ENCODE results near the gene HACL1.
A peak's percentile ranks its signal among the peaks of the same experiment; 100 is the strongest.

Gene HACL1

GRCh38 chr3:15602146-15602536, 772 bp upstream of the HACL1 start:
- H3K4me3 ChIP-seq (ENCODE audit: low read depth, low read length): peak overlapping the region; percentile 77
- TF ChIP-seq, protein P1, sequence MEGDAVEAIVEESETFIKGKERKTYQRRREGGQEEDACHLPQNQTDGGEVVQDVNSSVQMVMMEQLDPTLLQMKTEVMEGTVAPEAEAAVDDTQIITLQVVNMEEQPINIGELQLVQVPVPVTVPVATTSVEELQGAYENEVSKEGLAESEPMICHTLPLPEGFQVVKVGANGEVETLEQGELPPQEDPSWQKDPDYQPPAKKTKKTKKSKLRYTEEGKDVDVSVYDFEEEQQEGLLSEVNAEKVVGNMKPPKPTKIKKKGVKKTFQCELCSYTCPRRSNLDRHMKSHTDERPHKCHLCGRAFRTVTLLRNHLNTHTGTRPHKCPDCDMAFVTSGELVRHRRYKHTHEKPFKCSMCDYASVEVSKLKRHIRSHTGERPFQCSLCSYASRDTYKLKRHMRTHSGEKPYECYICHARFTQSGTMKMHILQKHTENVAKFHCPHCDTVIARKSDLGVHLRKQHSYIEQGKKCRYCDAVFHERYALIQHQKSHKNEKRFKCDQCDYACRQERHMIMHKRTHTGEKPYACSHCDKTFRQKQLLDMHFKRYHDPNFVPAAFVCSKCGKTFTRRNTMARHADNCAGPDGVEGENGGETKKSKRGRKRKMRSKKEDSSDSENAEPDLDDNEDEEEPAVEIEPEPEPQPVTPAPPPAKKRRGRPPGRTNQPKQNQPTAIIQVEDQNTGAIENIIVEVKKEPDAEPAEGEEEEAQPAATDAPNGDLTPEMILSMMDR (IDR thresholded peaks at IDR 0.05; ENCODE audit: low read depth, low read length, missing control alignments): no peak
- in situ Hi-C loops (cut with HindIII; ENCODE audit: low sequenced_read_pairs): no loop called here
- no peak for DNase-seq (ENCODE audit: low read depth)

DNA sequence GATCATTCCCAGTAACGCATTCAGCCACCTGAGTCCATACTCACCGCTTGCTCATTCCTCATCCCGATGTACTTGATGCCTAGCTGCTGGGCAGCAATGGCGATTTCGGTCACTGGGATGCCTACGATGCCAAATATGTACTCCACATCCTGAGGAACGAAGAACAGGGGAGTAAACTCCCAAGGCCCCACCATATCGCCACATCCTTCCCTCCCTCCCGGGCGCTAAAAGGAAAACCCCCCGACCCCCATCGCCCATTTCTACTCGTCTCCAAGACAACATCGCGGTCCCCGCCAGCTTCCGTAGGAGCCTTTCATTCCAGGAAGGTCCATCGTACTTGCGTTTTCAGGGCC, 347 bp downstream of the HACL1 start:
- in situ Hi-C loops (cut with HindIII; ENCODE audit: low sequenced_read_pairs): no loop called here
- DNase-seq (ENCODE audit: low read depth): no peak
- peak overlapping the region; percentile 77 for H3K4me3 ChIP-seq (ENCODE audit: low read depth, low read length)
- TF ChIP-seq, protein P1 (IDR thresholded peaks at IDR 0.05; ENCODE audit: low read depth, low read length, missing control alignments): no peak

GRCh38 chr3:15595955-15596354, 5.4 kb downstream of the HACL1 start:
- TF ChIP-seq, protein P1 (IDR thresholded peaks at IDR 0.05; ENCODE audit: low read depth, low read length, missing control alignments): no peak
- DNase-seq (ENCODE audit: low read depth): no peak
- in situ Hi-C loops (cut with HindIII; ENCODE audit: low sequenced_read_pairs): no loop called here
- H3K4me3 ChIP-seq (ENCODE audit: low read depth, low read length): no peak overlapping the region

DNA sequence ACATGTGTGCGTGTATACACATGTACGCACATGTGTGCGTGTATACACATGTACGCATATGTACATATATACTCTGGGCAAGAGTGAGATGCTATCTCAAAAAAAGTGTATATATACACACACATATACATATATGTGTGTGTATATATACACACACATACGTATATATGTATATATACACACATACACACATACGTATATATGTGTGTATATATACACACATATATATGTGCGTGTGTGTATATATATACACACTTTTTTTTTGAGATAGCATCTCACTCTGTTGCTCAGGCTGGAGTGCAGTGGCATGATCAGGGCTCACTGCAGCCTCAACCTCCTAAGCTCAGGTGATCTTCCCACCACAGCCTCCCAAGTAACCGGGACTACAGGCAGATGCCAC, 8.4 kb downstream of the HACL1 start:
- TF ChIP-seq, protein P1 (IDR thresholded peaks at IDR 0.05; ENCODE audit: low read depth, low read length, missing control alignments): no peak
- in situ Hi-C loops (cut with HindIII; ENCODE audit: low sequenced_read_pairs): no loop called here
- DNase-seq (ENCODE audit: low read depth): no peak
- H3K4me3 ChIP-seq (ENCODE audit: low read depth, low read length): no peak overlapping the region

DNA sequence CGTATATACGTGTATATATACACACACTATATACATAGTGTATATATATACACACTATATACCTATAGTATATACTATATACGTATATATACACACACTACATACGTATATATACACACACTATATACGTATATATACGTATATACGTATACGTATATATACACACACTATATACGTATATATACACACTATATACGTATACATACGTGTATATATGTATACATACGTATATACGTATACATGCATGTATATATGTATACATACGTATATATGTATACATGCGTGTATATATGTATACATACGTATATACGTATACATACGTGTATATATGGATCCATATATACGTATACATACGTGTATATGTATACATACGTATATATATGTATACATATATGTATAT, 9.4 kb downstream of the HACL1 start:
- in situ Hi-C loops (cut with HindIII; ENCODE audit: low sequenced_read_pairs): no loop called here
- H3K4me3 ChIP-seq (ENCODE audit: low read depth, low read length): no peak overlapping the region
- TF ChIP-seq, protein P1 (IDR thresholded peaks at IDR 0.05; ENCODE audit: low read depth, low read length, missing control alignments): no peak
- no peak for DNase-seq (ENCODE audit: low read depth)

- TF ChIP-seq, protein P1 (IDR thresholded peaks at IDR 0.05; ENCODE audit: low read depth, low read length, missing control alignments): no peak
- H3K4me3 ChIP-seq (ENCODE audit: low read depth, low read length): no peak overlapping the region
- DNase-seq (ENCODE audit: low read depth): no peak
- in situ Hi-C loops (cut with HindIII; ENCODE audit: low sequenced_read_pairs): no loop called here
Observed at GRCh38 chr3:15591242-15591641, 10.1 kb downstream of the HACL1 start.
